GM21529 (cell line): ENCODE measurements around the gene CWH43.
"Not testable (repeated sequence)": the region's sequence is repeated elsewhere in the genome, so short reads cannot be mapped to it uniquely, and the experiment has no call there.

ENCODE experiments used
- ATAC-seq: cut with Tn5 transposase; IDR thresholded peaks from one replicate; pipeline ENCODE4 v1.9.1; 2021; ENCODE audit not compliant: unreplicated experiment

Gene CWH43

GRCh38 chr4:48974979-48975640 lies 11.0 kb upstream of the CWH43 start:
- ATAC-seq: no peak

- ATAC-seq: no peak
Measured at GRCh38 chr4:48976041-48976440, 10.0 kb upstream of the CWH43 start.

- no peak for ATAC-seq
Measured at GRCh38 chr4:48979914-48980579, 6.0 kb upstream of the CWH43 start.

GRCh38 chr4:48984005-48984404 lies 2.1 kb upstream of the CWH43 start:
- ATAC-seq: not testable (repeated sequence)

GRCh38 chr4:48985602-48985975 lies 486 bp upstream of the CWH43 start:
- no peak for ATAC-seq

GRCh38 chr4:48986654-48987164 lies 634 bp downstream of the CWH43 start:
- ATAC-seq: no peak

GRCh38 chr4:48989461-48990203 lies 3.6 kb downstream of the CWH43 start:
- ATAC-seq: no peak

GRCh38 chr4:48991357-48991756 lies 5.3 kb downstream of the CWH43 start:
- no peak for ATAC-seq

GRCh38 chr4:48997962-48998361 lies 11.9 kb downstream of the CWH43 start:
- ATAC-seq: no peak

GRCh38 chr4:48998440-48998839 lies 12.4 kb downstream of the CWH43 start:
- no peak for ATAC-seq

GRCh38 chr4:49000806-49001205 lies 14.7 kb downstream of the CWH43 start:
- ATAC-seq: no peak

GRCh38 chr4:49002931-49003330 lies 16.9 kb downstream of the CWH43 start:
- no peak for ATAC-seq

GRCh38 chr4:49018718-49019295 lies 32.7 kb downstream of the CWH43 start:
- ATAC-seq: no peak

- ATAC-seq: no peak
Measured at GRCh38 chr4:49032440-49033161, 46.5 kb downstream of the CWH43 start.

GRCh38 chr4:49036528-49036927 lies 50.5 kb downstream of the CWH43 start:
- ATAC-seq: no peak

- ATAC-seq: no peak
Measured at GRCh38 chr4:49044270-49044669, 58.2 kb downstream of the CWH43 start.

- no peak for ATAC-seq
Measured at GRCh38 chr4:49058306-49058705, 72.2 kb downstream of the CWH43 start.

GRCh38 chr4:49063670-49064069 lies 77.6 kb downstream of the CWH43 start:
- ATAC-seq: no peak

- not testable (repeated sequence) for ATAC-seq
Measured at GRCh38 chr4:49072196-49072595, 86.1 kb downstream of the CWH43 start.

- ATAC-seq: not testable (repeated sequence)
Measured at GRCh38 chr4:49091883-49092282, 105.8 kb downstream of the CWH43 start.

- peak; percentile 43 for ATAC-seq
Measured at GRCh38 chr4:49092608-49093135, 106.6 kb downstream of the CWH43 start.
